ENCODE measurements around the gene GLCCI1.
"Not testable (repeated sequence)": the region's sequence is repeated elsewhere in the genome, so short reads cannot be mapped to it uniquely, and the experiment has no call there.

Gene GLCCI1

GRCh38 chr7:8051373-8051772 is 82.8 kb downstream of the GLCCI1 start:
- DNase-seq (ENCODE audit: low spot score), result no peak

GRCh38 chr7:8051998-8052397 is 83.4 kb downstream of the GLCCI1 start:
- no peak for DNase-seq (ENCODE audit: low spot score)

- DNase-seq (ENCODE audit: low spot score), result no peak
Measured at GRCh38 chr7:8052824-8053223, 84.2 kb downstream of the GLCCI1 start.

GRCh38 chr7:8056439-8056838 is 87.8 kb downstream of the GLCCI1 start:
- DNase-seq (ENCODE audit: low spot score), result no peak

GRCh38 chr7:8057566-8057965 is 89.0 kb downstream of the GLCCI1 start:
- peak; percentile 9 for DNase-seq (ENCODE audit: low spot score)

- DNase-seq (ENCODE audit: low spot score), result no peak
Measured at GRCh38 chr7:8058322-8058721, 89.7 kb downstream of the GLCCI1 start.

- DNase-seq (ENCODE audit: low spot score), result no peak
Measured at GRCh38 chr7:8058852-8059251, 90.3 kb downstream of the GLCCI1 start.

GRCh38 chr7:8060241-8060640 is 91.6 kb downstream of the GLCCI1 start:
- DNase-seq (ENCODE audit: low spot score), result no peak

- DNase-seq (ENCODE audit: low spot score), result not testable (repeated sequence)
Measured at GRCh38 chr7:8063300-8063699, 94.7 kb downstream of the GLCCI1 start.

- no peak for DNase-seq (ENCODE audit: low spot score)
Measured at GRCh38 chr7:8063706-8064297, 95.2 kb downstream of the GLCCI1 start.

GRCh38 chr7:8064828-8065227 is 96.2 kb downstream of the GLCCI1 start:
- DNase-seq (ENCODE audit: low spot score), result no peak

GRCh38 chr7:8065356-8065813 is 96.8 kb downstream of the GLCCI1 start:
- peak; percentile 9 for DNase-seq (ENCODE audit: low spot score)

GRCh38 chr7:8068892-8069686 is 100.5 kb downstream of the GLCCI1 start:
- DNase-seq (ENCODE audit: low spot score), result no peak

GRCh38 chr7:8070451-8071180 is 102.0 kb downstream of the GLCCI1 start:
- DNase-seq (ENCODE audit: low spot score), result no peak

GRCh38 chr7:8078418-8078817 is 109.8 kb downstream of the GLCCI1 start:
- DNase-seq (ENCODE audit: low spot score), result no peak

- DNase-seq (ENCODE audit: low spot score), result no peak
Measured at GRCh38 chr7:8082762-8083161, 114.2 kb downstream of the GLCCI1 start.

GRCh38 chr7:8084836-8085235 is 116.2 kb downstream of the GLCCI1 start:
- DNase-seq (ENCODE audit: low spot score), result no peak

- no peak for DNase-seq (ENCODE audit: low spot score)
Measured at GRCh38 chr7:8085420-8085819, 116.8 kb downstream of the GLCCI1 start.

GRCh38 chr7:8086239-8086638 is 117.6 kb downstream of the GLCCI1 start:
- DNase-seq (ENCODE audit: low spot score), result no peak

- DNase-seq (ENCODE audit: low spot score), result no peak
Measured at GRCh38 chr7:8089036-8089780, 120.6 kb downstream of the GLCCI1 start.

- no peak for DNase-seq (ENCODE audit: low spot score)
Measured at GRCh38 chr7:8092140-8092539, 123.5 kb downstream of the GLCCI1 start.

Data from COLO829 (cell line).